GM12873 (cell line): Measurements from ENCODE around the gene BMERB1.

ENCODE experiments used
- TF ChIP-seq, protein P1 (sequence below): IDR thresholded peaks from 2 replicates; pipeline ENCODE4 v1.5.1; 2012; ENCODE audit warnings: low read depth, mild to moderate bottlenecking, moderate library complexity, low read length, control low read depth; ENCODE audit not compliant: insufficient read depth; ENCODE audit errors: missing control alignments

The BMERB1 gene

DNA sequence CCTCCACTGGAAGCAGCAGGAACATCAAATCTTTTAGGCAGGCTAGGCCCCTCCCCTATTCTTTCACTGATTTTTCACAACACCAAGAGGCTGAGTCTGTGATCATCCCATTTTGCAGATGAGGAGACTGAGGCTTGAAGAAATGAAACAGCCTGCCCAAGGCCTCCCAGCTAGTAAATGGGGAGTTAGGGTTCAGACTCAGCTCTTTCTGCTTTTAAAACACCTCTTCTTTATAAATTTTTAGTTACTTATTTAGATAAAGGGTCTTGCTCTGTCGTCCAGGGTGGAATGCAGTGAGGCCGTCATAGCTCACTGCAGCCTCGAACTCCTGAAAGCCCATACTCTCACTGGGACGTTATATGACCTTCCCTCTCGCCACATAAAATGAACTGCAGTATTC, 82.2 kb downstream of the BMERB1 start:
- TF ChIP-seq, protein P1, sequence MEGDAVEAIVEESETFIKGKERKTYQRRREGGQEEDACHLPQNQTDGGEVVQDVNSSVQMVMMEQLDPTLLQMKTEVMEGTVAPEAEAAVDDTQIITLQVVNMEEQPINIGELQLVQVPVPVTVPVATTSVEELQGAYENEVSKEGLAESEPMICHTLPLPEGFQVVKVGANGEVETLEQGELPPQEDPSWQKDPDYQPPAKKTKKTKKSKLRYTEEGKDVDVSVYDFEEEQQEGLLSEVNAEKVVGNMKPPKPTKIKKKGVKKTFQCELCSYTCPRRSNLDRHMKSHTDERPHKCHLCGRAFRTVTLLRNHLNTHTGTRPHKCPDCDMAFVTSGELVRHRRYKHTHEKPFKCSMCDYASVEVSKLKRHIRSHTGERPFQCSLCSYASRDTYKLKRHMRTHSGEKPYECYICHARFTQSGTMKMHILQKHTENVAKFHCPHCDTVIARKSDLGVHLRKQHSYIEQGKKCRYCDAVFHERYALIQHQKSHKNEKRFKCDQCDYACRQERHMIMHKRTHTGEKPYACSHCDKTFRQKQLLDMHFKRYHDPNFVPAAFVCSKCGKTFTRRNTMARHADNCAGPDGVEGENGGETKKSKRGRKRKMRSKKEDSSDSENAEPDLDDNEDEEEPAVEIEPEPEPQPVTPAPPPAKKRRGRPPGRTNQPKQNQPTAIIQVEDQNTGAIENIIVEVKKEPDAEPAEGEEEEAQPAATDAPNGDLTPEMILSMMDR: no peak

DNA sequence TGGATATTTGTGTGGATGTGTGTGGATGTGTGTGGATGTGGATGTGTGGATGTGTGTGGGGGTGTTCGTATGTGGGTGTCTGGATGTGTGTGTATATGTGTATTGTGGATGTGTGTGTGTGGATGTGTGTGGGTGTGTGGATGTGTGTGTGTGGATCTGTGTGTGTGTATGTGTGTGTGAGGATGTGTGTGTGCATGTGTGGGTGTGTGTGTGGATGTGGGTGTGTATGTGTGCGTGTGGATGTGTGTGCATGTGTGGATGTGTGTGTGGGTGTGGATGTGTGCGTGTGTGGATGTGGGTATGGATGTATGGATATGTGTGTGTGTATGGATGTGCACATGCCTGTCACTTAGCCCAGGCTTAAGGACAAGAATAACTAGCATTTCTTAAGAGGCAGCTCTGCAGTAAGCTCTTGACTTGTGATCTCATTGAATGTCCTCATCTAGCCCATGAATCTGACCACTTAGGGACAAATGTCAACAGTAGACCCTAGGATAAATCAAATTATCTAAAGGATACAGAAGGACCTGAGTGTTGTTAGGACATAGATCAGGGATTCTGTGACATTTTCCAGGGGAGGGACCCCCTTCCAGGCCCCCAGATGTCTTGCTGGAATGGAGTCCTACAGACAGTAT, 83.5 kb downstream of the BMERB1 start:
- TF ChIP-seq, protein P1: no peak

DNA sequence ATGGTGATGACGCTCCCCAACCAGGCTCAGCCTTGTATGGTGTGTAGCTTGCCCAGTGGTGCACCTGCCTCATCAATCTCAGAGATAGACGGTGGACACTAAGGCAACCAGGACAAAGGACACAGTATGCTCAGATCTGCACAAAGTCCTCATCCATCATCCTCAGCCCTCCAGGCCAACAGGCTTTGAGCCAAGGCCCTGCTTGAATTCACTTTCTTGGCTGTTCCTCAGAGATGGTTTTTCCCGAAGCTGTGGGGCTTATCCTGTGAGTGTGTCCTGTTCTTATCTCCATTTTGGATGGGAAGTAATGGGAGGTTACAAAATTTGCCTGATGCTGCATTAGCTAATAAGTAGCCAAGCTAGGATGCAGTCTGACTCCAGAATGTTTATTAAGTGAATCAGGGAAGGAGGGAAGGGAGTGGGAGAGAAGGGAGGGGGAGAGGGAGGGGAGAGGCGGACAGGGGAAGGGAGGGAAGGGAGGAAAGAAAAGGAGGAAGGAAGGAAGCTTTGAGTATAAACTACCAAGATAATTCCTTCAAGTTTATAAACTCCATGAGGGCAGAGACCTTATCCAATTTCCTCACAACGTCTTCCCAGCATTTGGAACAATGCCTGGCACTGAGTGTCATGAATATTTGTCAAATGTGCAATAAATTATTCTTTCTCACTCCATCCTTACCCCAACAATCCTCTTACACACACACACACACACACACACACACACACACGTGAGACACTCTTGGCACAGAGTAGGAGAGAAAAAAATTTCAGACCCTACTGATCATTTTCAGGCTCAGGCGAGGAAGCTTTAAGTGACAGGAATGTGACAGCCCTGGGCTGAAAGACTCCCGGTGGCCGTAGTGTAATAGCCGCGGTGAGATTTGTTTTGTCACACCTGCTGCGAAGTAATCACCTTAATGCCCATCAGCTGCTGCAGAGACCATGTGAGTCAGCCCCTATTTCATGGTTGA, 84.3 kb downstream of the BMERB1 start:
- TF ChIP-seq, protein P1: no peak

DNA sequence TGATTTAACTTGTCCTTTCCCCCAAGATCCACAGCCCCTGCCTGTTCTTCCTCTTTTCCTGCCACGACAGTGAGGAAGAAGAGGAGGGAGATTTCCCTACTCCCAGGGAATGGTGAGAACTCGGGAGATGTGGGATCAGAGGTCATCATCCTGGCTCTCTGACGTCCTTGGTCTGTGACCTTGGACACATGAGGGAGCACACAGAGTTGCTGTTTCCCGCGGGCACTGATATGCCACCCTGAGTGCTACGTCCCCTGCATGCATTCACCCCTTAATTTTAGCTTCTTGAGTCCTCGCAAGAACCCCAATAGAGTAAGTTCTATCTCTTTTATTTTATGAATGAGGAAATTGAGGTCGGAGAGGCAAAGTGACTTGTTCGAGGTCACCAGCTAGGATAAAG, 85.4 kb downstream of the BMERB1 start:
- TF ChIP-seq, protein P1: no peak

DNA sequence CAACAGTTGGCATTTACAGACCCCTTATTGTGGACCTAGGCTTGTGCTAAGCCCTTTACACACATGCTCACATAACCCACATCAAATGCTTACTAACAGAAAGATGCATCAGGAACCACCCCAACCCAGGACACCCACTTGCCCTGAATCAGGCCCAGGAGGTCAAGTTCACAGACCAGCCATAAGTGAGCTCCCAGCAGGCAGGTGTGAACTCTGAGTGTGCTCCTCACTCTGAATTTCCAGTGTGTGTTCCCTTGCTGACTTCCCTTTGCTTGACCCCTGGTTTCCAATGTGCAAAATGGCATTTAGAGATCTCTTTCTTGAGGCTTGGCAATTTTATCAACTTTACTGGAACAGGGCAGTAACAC, 87.0 kb downstream of the BMERB1 start:
- TF ChIP-seq, protein P1: no peak

DNA sequence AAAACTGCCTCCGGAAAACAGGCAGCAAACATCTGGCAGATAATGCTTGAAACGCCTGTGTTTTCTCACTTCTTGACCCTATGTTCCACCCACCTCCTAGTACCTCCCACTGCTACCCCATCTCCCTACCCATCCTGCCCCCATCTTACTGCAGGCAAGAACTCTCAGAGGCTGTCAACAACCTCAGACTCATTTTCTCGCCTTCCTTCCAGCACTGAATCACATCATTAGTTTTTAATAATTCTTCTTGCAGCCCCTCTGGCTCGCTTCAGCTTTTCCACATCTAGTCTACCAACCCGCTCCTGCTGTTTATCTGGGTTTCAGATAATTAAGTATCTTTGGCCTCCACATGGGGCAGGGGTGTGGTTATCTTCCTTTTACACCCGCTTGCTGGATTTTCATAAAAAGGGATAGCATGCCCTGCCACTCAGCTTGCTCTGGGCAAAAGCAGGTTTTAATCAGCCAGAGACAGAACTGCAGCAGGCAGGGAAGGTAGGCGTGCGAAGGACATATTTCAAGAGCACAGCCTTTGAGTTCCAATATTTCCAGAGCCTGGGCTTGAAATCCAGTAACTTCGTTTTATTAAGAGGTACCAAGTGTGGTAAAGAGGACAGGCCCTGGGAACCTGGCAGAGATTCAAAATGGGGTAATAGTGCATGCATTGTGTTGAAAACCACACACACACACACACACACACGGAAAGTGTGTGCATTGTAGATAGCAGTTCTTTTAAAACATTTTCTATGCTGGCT, 87.5 kb downstream of the BMERB1 start:
- TF ChIP-seq, protein P1: no peak

DNA sequence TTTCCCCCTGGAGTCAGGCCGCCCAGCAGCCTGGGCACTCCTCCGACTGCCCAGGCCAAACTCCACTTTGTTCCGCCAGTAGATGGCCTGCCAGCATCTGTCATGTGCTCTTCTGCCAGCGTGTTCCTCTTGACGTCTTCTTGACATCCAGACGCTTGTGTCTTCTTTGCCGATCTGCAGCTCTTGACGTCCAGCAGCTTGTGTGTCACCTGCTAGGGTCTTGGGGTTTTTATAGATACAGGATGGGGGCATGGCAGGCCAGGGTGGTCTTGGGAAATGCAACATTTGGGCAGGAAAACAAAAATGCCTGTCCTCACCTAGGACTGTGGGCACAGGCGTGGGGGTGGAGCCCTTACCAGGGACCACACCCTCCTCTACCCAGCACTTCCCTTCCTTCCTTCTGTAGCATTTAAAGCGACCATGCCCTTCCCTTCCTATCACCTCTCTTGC, 88.7 kb downstream of the BMERB1 start:
- TF ChIP-seq, protein P1: peak; percentile 17
